ENCODE data around the gene ATP6V0B.

Gene ATP6V0B

GRCh38 chr1:44008259-44008658, 33.5 kb downstream of the ATP6V0B start:
- TF ChIP-seq GATA2 (IDR thresholded peaks at IDR 0.05; ENCODE audit: low read depth, low read length), result no peak
- no peak for TF ChIP-seq GATA3 (IDR thresholded peaks at IDR 0.05; ENCODE audit: low read depth, low read length)

DNA sequence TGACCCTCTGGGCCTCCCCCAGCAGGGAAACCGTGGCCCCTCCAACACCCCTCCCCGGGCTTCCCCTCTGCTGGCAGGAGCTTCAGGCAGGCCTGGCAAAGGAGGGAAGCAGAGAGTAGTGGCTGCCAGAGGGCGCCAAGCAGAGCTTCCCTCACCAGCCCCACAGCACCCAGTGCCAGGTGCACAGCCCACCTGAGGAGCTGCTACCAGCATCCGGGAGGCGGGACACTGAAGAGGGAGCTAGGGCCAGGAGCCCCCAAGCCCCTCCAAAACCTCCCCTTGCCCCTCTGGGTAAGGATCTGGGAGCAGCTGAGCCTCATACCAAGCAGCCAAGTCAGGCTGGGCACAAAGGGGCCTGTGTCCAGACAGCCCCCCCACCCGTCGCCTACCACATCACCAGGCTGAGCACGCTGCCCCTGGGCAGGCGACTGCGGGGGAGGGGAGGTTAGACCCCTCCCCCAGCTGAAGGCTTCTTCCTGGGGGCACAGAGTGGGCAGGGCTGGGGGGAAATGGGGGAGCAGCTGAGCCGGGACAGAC, 36.2 kb downstream of the ATP6V0B start:
- TF ChIP-seq GATA3 (IDR thresholded peaks at IDR 0.05; ENCODE audit: low read depth, low read length) (no peak), GATA2 (IDR thresholded peaks at IDR 0.05; ENCODE audit: low read depth, low read length) (no peak)

DNA sequence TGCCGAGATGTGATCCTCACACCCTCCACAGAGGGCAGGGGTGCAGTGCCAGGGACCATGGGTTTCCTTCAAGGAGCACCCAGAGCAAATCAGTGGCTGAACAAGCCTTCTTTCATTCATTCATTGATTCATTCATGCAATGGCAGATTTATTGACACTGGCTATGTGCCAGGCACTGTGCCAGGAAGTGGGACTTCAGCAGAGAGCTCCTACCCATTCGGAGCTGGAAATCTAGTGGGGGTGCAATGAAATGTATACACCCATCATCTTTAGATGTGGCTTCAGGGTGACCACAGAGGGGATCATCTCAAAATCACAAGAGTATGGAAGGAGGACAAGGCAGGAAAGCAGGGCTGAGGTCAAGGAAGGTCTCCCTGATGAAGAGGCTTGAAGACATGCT, 37.6 kb downstream of the ATP6V0B start:
- TF ChIP-seq GATA2 (IDR thresholded peaks at IDR 0.05; ENCODE audit: low read depth, low read length) (no peak), GATA3 (IDR thresholded peaks at IDR 0.05; ENCODE audit: low read depth, low read length) (no peak)

DNA sequence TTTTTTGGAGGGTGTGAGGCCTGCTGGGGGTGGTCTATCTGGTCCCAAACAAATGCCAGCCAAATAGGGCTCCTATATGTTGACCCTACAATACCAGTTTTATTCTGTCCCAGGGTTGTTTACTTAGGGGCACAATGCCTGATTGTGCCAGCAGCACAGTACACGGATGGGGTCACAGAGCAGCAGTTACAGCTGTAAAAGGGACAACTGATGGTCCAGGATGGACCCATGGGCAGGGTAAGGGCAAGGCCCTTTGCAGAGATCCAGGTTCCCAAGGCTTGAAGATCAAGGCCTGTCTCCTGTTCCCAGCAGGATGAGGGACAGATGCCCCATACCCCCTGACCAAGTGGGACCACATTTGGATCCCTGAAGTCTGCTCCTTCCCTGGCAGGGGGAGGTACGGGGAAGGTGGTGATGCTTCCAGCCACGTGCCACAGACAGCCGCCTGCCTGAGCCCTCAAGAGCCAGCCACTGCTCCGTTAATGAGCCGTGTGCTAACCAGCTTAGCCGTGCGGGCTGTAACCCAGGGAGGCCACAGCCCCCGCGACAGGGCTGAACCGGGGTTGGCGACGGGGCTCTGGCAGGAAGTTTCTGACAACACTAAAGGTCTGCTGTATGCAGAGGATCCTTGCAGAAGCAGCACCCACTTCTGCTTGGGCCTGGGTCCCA, 38.3 kb downstream of the ATP6V0B start:
- TF ChIP-seq GATA2 (IDR thresholded peaks at IDR 0.05; ENCODE audit: low read depth, low read length), result no peak
- TF ChIP-seq GATA3 (IDR thresholded peaks at IDR 0.05; ENCODE audit: low read depth, low read length), result no peak

GRCh38 chr1:44013949-44014348, 39.2 kb downstream of the ATP6V0B start:
- TF ChIP-seq GATA3 (IDR thresholded peaks at IDR 0.05; ENCODE audit: low read depth, low read length) (no peak), GATA2 (IDR thresholded peaks at IDR 0.05; ENCODE audit: low read depth, low read length) (no peak)

DNA sequence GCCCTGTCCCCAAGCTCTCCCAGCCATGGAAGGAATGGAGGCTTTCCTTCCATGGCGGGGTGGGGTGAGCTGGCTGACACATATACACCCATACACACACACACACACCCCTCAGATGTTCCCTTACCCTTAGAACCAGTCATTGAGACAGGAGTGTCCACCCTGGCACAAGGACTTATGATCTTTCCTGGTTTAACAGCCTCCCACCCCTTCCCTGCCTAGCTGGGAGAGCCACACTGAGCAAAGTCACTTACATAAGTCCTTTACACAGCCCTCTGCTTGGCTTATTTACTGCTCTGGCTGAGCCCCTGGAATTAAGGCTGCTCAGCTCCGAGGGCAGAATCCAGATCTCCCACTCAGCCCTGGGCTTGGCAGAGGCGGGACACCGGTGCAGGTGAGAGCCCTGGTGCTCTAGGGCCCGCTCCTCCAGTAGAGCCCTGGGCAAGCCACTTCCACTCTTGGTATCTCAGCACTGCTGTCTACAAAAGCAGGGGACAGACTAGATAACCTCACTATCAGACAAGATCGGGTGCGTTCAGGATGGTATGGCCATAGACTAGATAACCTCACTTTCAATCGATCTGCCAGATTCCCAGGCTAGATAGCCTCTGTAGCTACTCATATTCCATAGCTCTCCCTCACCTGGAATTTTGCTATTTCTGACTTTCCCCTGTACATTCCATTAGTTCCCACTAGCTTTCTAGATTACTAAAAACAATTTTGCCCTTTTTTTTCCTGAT, 39.8 kb downstream of the ATP6V0B start:
- TF ChIP-seq GATA3 (IDR thresholded peaks at IDR 0.05; ENCODE audit: low read depth, low read length), result no peak
- no peak for TF ChIP-seq GATA2 (IDR thresholded peaks at IDR 0.05; ENCODE audit: low read depth, low read length)

DNA sequence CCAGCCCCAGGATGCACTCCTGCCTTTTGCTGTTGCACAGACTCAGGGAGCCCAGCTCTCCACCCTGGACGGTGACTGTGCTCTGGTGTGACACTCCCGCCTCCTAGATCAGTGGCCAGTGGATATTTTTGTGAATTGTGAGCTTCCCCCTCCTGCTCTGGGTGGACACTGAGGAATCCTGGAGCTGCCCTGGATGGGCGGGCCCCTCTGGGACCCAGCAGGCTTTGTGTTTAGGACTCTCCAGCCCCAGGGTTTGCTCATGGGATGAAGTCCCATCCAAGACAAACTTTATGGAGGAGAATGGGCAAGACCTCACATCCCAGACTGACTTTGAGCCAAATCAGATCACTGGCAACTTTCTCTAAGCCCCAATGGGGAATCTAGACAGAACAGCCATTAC, 40.4 kb downstream of the ATP6V0B start:
- no peak for TF ChIP-seq GATA2 (IDR thresholded peaks at IDR 0.05; ENCODE audit: low read depth, low read length)
- no peak for TF ChIP-seq GATA3 (IDR thresholded peaks at IDR 0.05; ENCODE audit: low read depth, low read length)

GRCh38 chr1:44016041-44016889, 41.5 kb downstream of the ATP6V0B start:
- TF ChIP-seq GATA2 (IDR thresholded peaks at IDR 0.05; ENCODE audit: low read depth, low read length) (no peak), GATA3 (IDR thresholded peaks at IDR 0.05; ENCODE audit: low read depth, low read length) (no peak)

- TF ChIP-seq GATA3 (IDR thresholded peaks at IDR 0.05; ENCODE audit: low read depth, low read length), result no peak
- no peak for TF ChIP-seq GATA2 (IDR thresholded peaks at IDR 0.05; ENCODE audit: low read depth, low read length)
Measured at GRCh38 chr1:44016890-44017400, 42.2 kb downstream of the ATP6V0B start.

- no peak for TF ChIP-seq GATA2 (IDR thresholded peaks at IDR 0.05; ENCODE audit: low read depth, low read length)
- no peak for TF ChIP-seq GATA3 (IDR thresholded peaks at IDR 0.05; ENCODE audit: low read depth, low read length)
Measured at GRCh38 chr1:44019466-44019948, 44.7 kb downstream of the ATP6V0B start.

GRCh38 chr1:44020464-44020863, 45.7 kb downstream of the ATP6V0B start:
- TF ChIP-seq GATA3 (IDR thresholded peaks at IDR 0.05; ENCODE audit: low read depth, low read length) (no peak), GATA2 (IDR thresholded peaks at IDR 0.05; ENCODE audit: low read depth, low read length) (no peak)

DNA sequence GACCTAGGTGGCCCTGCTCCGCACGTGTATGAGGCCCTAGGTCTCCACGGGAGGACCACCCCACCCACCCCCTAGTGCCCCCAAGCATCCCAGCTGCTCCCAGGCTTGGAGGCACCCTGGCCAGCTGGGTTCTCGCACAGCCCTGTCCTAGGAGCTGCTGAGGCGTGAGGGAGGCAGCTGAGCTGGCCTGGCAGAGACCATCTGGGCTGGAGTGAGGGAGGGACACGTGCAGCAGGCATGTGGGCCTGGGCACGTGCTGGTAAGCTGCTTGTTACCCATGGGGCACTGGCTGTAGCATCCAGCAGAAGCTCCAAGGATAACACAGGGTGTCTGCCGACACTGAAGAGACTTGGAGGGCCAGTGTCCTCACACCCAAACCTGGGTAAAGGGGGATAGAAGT, 46.4 kb downstream of the ATP6V0B start:
- TF ChIP-seq GATA2 (IDR thresholded peaks at IDR 0.05; ENCODE audit: low read depth, low read length) (no peak), GATA3 (IDR thresholded peaks at IDR 0.05; ENCODE audit: low read depth, low read length) (no peak)

DNA sequence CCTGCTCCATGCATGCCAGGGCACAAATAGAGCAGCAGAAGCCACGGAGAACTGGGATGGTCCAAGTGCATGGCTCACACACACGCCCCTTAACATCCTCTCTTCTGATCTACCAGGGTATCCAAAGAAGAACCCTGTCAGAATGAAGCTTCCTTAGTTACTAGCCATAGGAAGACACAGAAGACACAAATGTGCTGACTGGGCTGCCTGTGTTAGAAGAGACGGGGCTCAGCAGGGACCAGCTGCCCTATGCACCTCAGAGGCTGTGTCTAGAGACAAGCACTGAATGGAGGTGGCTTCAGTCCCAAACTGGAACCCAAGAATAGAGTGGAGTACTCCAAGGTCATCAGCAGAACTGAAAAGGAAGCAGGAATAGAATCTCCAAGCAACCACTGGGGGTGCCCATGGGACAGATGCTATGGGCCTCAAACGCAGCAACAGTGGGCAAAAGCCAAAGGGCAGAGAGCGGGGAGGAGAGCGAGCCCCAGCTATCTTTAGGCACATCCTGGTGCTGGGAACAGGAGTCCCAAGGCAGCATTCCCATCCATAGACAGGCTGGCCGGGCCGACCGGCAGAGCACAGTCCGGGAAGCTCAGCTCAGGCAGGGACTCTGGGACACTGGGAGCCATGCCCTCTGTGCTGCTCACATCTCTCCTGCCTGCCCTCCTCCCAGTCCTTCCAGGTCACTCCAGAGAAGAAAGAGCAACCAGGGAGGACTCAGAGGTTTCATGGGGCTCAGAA, 47.0 kb downstream of the ATP6V0B start:
- TF ChIP-seq GATA3 (IDR thresholded peaks at IDR 0.05; ENCODE audit: low read depth, low read length) (no peak), GATA2 (IDR thresholded peaks at IDR 0.05; ENCODE audit: low read depth, low read length) (no peak)

Measured in SH-SY5Y (cell line).